GM19099 (cell line): ENCODE results near the gene LRRTM4.

Experiments used
- POLR2A ChIP-seq: IDR thresholded peaks from 3 replicates; pipeline ENCODE4 v1.6.1; 2011; ENCODE audit warnings: low read depth; ENCODE audit not compliant: insufficient read length; ENCODE audit errors: extremely low read depth

LRRTM4 gene

DNA sequence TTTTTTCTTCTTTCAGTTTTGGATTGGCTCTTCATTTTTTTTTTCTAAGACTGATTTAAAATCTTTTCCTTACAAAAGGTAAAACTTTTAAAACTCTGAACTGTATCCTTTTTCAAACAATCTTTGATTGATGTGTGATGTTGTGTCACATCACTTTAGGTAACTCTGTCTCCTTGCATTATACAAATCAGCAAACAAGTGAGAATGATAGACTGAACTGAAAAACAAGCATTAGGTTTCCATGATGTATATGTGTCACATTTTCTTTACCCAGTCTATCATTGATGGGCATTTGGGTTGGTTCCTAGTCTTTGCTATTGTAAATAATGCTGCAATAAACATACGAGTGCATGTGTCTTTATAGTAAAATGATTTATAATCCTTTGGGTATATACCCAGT lies 655.7 kb downstream of the LRRTM4 start:
- no peak for TF ChIP-seq POLR2A

GRCh38 chr2:76862901-76863300 lies 659.3 kb downstream of the LRRTM4 start:
- no peak for TF ChIP-seq POLR2A

DNA sequence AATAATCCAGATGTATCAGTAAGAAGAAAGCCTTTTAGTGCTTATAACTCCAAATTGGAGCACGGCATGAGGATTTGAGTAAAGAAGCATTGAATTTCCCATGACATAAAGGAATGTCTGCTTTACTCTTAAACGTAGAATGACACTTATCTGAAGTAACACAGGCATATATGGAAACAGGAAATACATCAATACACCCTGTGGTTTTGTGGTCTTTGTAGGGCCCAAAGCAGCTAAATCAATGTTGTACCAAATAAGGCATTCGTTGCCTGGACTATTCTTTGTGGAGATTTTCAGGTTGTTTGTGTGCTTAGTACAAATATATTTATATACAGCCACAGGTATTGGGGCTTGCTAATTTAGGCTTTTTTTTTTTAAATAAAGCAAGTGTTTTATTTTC lies 660.5 kb downstream of the LRRTM4 start:
- no peak for TF ChIP-seq POLR2A

- no peak for TF ChIP-seq POLR2A
These were observed 671.2 kb downstream of the LRRTM4 start for GRCh38 chr2:76851000-76851399.

DNA sequence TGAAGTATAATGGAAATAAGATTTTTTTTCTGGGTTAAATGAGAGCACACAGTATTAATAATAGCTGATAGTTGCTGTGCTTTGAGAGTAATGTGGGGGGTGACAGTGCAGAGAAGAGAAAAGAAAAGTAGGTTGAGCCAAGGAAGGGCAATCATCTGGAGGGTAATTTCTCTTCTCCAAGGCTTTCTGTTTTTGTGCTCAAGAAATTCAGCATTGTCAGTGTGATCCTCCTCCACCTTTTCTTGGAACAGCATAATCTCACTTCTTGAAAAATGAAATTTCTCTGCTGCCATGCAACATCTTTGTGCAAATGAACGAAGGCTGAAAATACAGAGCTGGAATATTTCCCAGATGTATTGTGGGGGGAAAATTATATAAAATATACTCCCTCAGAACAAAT lies 673.1 kb downstream of the LRRTM4 start:
- no peak for TF ChIP-seq POLR2A

DNA sequence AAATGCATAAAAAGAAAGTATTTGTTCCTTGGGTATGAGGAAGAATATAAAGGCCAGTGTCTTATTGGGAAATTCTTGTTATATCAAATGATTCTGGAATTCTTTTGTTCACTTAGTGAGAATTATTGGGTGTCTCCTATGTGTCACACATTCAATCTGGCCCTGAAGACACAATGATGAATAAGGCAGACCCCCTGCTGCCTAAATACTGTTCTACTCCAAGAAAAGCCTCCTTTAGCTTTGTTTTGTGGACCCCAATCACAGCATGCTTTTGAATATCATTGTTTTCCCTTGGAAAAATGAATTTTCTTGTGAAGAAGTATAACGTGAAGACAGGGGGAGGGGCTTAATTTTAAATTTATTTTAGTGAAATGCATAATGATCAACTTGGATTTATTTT lies 682.4 kb downstream of the LRRTM4 start:
- no peak for TF ChIP-seq POLR2A

GRCh38 chr2:76829374-76830234 lies 692.6 kb downstream of the LRRTM4 start:
- TF ChIP-seq POLR2A, result no peak

GRCh38 chr2:76826691-76827090 lies 695.5 kb downstream of the LRRTM4 start:
- TF ChIP-seq POLR2A, result no peak

GRCh38 chr2:76825140-76825970 lies 696.8 kb downstream of the LRRTM4 start:
- TF ChIP-seq POLR2A, result no peak

DNA sequence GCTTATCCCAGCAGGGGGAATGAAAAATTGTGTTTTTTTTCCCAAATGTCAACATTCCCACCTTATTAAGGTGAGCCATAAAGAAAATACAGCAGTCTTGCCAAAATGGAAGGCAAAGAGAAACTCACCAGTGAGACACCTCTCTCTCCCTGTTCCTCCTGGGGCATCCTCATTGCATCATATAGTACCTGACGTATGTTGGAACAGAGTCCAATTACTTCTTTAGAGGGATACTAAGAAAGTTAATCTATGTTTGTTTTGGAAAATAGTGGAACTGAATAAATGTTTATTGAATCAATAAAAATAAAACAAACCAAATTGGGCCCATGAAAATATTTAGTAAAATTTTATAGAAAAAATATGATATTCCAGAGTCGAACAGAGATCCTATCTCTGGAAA lies 700.4 kb downstream of the LRRTM4 start:
- no peak for TF ChIP-seq POLR2A

- TF ChIP-seq POLR2A, result no peak
These were observed 709.1 kb downstream of the LRRTM4 start for GRCh38 chr2:76813084-76813483.

DNA sequence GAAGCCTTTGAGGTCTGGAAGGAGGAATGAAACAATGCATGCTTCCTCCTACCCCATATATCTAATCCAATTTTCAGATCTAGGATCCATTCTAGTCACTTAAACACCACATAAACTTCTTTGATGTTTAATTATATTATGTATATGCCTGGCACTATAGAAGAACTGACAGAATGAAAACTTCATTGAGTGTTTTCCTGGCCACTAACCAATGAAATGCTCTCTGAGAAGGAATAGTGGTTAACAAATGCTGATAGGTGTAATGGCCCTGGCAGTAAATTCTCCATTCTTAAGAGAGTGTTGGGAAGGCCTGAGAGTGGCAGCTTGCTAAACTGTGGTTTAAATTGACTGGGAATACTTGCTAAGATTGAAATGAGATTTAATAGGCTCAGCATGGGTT lies 710.0 kb downstream of the LRRTM4 start:
- no peak for TF ChIP-seq POLR2A

DNA sequence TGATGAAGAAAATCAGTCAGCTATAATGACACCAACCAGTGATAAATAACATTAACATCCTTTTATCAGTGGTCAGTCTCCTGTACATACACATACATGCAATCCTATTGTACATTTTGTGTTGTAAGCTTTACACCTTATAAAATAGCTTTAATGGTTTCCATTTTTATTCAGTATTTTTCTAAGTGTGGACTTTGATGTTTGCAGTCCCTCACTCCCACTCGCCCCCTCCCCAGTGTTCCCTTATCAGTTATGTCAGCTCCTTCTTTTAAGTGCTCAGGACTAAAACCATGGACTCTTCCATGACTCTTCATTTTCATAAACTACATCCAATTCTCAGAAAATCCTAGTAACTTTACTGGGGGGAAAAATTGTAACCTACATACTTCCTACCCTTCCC lies 713.0 kb downstream of the LRRTM4 start:
- no peak for TF ChIP-seq POLR2A

DNA sequence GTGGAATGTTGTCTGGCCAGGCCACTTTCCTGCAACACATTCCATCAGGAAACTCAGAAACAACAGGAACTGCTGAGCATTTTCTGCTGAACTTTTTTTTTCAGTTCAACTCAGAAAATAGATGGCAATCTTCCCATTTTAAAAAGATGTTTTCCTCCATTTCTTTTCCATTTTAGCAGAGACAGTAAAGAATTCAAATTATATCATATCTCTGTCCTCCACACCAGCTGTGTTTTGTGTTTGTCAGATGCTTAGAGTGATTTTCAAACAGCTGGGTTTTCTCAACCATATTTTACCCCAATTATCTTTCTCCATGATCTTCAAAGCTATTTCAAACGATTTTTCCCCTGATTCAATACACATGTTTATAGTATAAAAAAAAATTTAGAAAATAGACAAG lies 713.4 kb downstream of the LRRTM4 start:
- no peak for TF ChIP-seq POLR2A

DNA sequence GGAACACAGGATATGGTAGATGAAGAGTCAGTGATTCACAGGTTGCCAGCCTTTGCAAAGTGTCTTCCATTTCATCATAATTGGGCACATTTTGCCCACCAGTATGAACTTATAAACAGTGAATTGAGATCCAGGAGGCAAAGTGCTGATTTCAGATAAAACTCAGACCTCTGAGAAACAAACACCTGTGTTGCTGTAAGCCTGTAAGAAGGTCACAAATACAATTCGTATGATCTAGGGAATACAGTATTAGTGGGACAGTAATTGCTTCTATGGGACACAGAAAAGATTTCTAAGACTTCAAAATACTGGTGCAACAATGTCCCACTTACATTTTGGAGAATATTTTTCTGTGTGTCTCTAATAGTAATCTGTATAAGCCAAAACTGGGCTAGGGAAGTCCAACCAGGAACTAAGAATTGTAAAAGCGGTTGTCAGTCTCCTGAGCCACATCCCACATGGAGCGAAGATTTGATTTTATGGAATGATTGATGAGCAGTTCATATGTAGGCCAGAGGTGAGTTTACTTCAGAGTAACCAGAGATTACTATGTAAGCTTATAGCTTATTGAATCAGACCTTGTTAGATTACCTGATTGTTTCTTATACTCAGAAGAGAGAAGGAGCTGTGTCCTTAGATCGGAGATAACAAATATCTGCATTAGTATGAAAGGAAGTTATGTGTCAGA lies 728.4 kb downstream of the LRRTM4 start:
- no peak for TF ChIP-seq POLR2A
